ENCODE results near the gene CPNE6.
A peak's percentile ranks its signal among the peaks of the same experiment; 100 is the strongest.
"Not testable (repeated sequence)": the region's sequence is repeated elsewhere in the genome, so short reads cannot be mapped to it uniquely, and the experiment has no call there.

The CPNE6 gene

GRCh38 chr14:24071144-24071697, at the start of gene CPNE6:
Gene CPNE6, plus strand, starts transcription at chr14:24071562. Its CDS starts 1,375 bp downstream, at chr14:24072937.
- ChIA-PET CTCF (interaction anchor here (0.9 to 3.5 kb wide), 3 partner anchors 11 to 19 kb away, joined by 4 to 17 read pairs (median 17); no protein-coding TSS in a partner anchor), POLR2A (interaction anchor here (1.2 kb wide), 1 partner anchor 23 kb away, joined by 4 read pairs; the partner anchor contains the start of gene PCK2)
- Histone ChIP-seq H3K4me3 (ENCODE audit: low read depth, low read length) (no peak within 1 kb of the TSS), H3K27ac (ENCODE audit: extremely low read depth, low read depth, low read length) (no peak within 1 kb of the TSS), H3K9me3 (ENCODE audit: control insufficient read depth, insufficient read depth, low read depth, low read length) (no peaks in the 10 kb centered on the region), H3K4me1 (ENCODE audit: control insufficient read depth, insufficient read depth, low read length) (no peaks in the 10 kb centered on the region), H3K36me3 (ENCODE audit: control insufficient read depth in 2 of 2, insufficient read depth in 1 of 2, low read length in 2 of 2) (no peaks in the 10 kb centered on the region)
- TF ChIP-seq EGR2 (tag by site-specific recombination; IDR thresholded peaks at IDR 0.05; ENCODE audit: low read depth) (peak; percentile 75), ZNF404 (tag by site-specific recombination; IDR thresholded peaks at IDR 0.05) (no peak), ZFHX2 (tag by site-specific recombination; conservative IDR thresholded peaks at IDR 0.05) (peak; percentile 82), GLIS1 (tag by site-specific recombination; IDR thresholded peaks at IDR 0.05) (peak; percentile 11; the same call in 1 of the 2 replicates), MEIS1 (CRISPR knock-in tag; IDR thresholded peaks at IDR 0.05; ENCODE audit: borderline replicate concordance) (no peak), PRDM2 (tag by site-specific recombination; IDR thresholded peaks at IDR 0.05; ENCODE audit: borderline replicate concordance) (no peak)

- CTCF ChIA-PET; H3K4me3 ChIP-seq (ENCODE audit: low read depth, low read length); H3K4me1 ChIP-seq (ENCODE audit: control insufficient read depth, insufficient read depth, low read length); H3K27ac ChIP-seq (ENCODE audit: extremely low read depth, low read depth, low read length); POLR2A ChIA-PET; H3K9me3 ChIP-seq (ENCODE audit: control insufficient read depth, insufficient read depth, low read depth, low read length); H3K36me3 ChIP-seq (ENCODE audit: control insufficient read depth in 2 of 2, insufficient read depth in 1 of 2, low read length in 2 of 2): not testable (repeated sequence)
Observed at GRCh38 chr14:24024939-24025418, 46.4 kb upstream of the CPNE6 start.

GRCh38 chr14:24029687-24030086, 41.7 kb upstream of the CPNE6 start:
- H3K27ac ChIP-seq (ENCODE audit: extremely low read depth, low read depth, low read length); H3K4me3 ChIP-seq (ENCODE audit: low read depth, low read length); H3K4me1 ChIP-seq (ENCODE audit: control insufficient read depth, insufficient read depth, low read length); H3K36me3 ChIP-seq (ENCODE audit: control insufficient read depth in 2 of 2, insufficient read depth in 1 of 2, low read length in 2 of 2); H3K9me3 ChIP-seq (ENCODE audit: control insufficient read depth, insufficient read depth, low read depth, low read length); POLR2A ChIA-PET; CTCF ChIA-PET: not testable (repeated sequence)
- TF ChIP-seq SCRT1 (tag by site-specific recombination; IDR thresholded peaks at IDR 0.05; ENCODE audit: borderline replicate concordance) = 0 out of 2 replicates have a peak, but pooled peaks have one; percentile 26
- peak; percentile 74 for TF ChIP-seq SCRT2 (tag by site-specific recombination; IDR thresholded peaks at IDR 0.05)

GRCh38 chr14:24031331-24031730, 40.0 kb upstream of the CPNE6 start:
- CTCF ChIA-PET = interaction anchor here (0.7 kb wide), 1 partner anchor 323 kb away, joined by 3 read pairs; no protein-coding TSS in a partner anchor
- POLR2A ChIA-PET = not testable (repeated sequence)
- TF ChIP-seq ZNF146 (tag by site-specific recombination; IDR thresholded peaks at IDR 0.05) = peak; percentile 79

More at GRCh38 chr14:24031331-24031730, 40.0 kb upstream of the CPNE6 start:
- not testable (repeated sequence) for H3K36me3 ChIP-seq (ENCODE audit: control insufficient read depth in 2 of 2, insufficient read depth in 1 of 2, low read length in 2 of 2); H3K4me1 ChIP-seq (ENCODE audit: control insufficient read depth, insufficient read depth, low read length); H3K4me3 ChIP-seq (ENCODE audit: low read depth, low read length); H3K27ac ChIP-seq (ENCODE audit: extremely low read depth, low read depth, low read length); H3K9me3 ChIP-seq (ENCODE audit: control insufficient read depth, insufficient read depth, low read depth, low read length)

Data from HEK293 (cell line).